GM23248 (cell line): ENCODE measurements around the gene PIF1. TPM values are rescaled to one million over a fixed set of nuclear protein-coding genes. Genes with fewer than 3 reads are reported as not detected.

Experiments
- DNase-seq: peaks from one replicate; pipeline ENCODE4 v3.0.0-alpha.2; 2015
- H2AFZ ChIP-seq: fragments of 200-600 bp; sonication (generic); 2 replicates; pipeline ENCODE4 v1.6.1; 2016; ENCODE audit warnings: antibody characterized with exemption
- H3F3A ChIP-seq: fragments of 200-600 bp; sonication (generic); 2 replicates; pipeline ENCODE4 v1.6.1; 2016; ENCODE audit warnings: mild to moderate bottlenecking, antibody characterized with exemption, mixed run types; ENCODE audit not compliant: insufficient read depth
- H3K27ac ChIP-seq: fragments of 200-600 bp; sonication (generic); 2 replicates; pipeline ENCODE4 v1.5.1; 2016; ENCODE audit warnings: mild to moderate bottlenecking
- H3K27me3 ChIP-seq: fragments of 200-600 bp; sonication (generic); replicated peaks from 2 replicates; pipeline ENCODE4 v1.6.1; 2016; ENCODE audit warnings: mild to moderate bottlenecking; ENCODE audit not compliant: insufficient read depth
- H3K36me3 ChIP-seq: fragments of 200-600 bp; sonication (generic); 2 replicates; pipeline ENCODE4 v1.6.1; 2016; ENCODE audit warnings: low read depth, mild to moderate bottlenecking
- H3K4me1 ChIP-seq: fragments of 200-600 bp; sonication (generic); 2 replicates; pipeline ENCODE4 v1.6.1; 2016; ENCODE audit warnings: mild to moderate bottlenecking; ENCODE audit not compliant: insufficient read depth
- H3K4me2 ChIP-seq: fragments of 200-600 bp; sonication (generic); one replicate; pipeline ENCODE4 v1.6.1; 2016; ENCODE audit warnings: mild to moderate bottlenecking; ENCODE audit not compliant: unreplicated experiment
- H3K4me3 ChIP-seq: fragments of 200-600 bp; sonication (generic); 2 replicates; pipeline ENCODE4 v1.5.1; 2016; ENCODE audit warnings: mild to moderate bottlenecking
- H3K79me2 ChIP-seq: fragments of 200-600 bp; sonication (generic); 2 replicates; pipeline ENCODE4 v1.6.1; 2016; ENCODE audit warnings: mild to moderate bottlenecking; ENCODE audit not compliant: insufficient read depth
- H3K9ac ChIP-seq: fragments of 200-600 bp; sonication (generic); 2 replicates; pipeline ENCODE4 v1.6.1; 2016; ENCODE audit warnings: mild to moderate bottlenecking
- H3K9me2 ChIP-seq: fragments of 200-600 bp; sonication (generic); 2 replicates; pipeline ENCODE4 v1.6.1; 2016; ENCODE audit warnings: mixed run types, mild to moderate bottlenecking, moderate library complexity; ENCODE audit not compliant: insufficient read depth
- H3K9me3 ChIP-seq: fragments of 200-600 bp; sonication (generic); one replicate; pipeline ENCODE4 v1.6.1; 2017; ENCODE audit warnings: low read depth
- H4K20me1 ChIP-seq: fragments of 200-600 bp; sonication (generic); 2 replicates; pipeline ENCODE4 v1.6.0; 2016; ENCODE audit not compliant: insufficient read depth
- EZH2 ChIP-seq: fragments of 200-600 bp; sonication (generic); IDR thresholded peaks from 2 replicates; pipeline ENCODE4 v1.6.1; 2018; ENCODE audit warnings: antibody characterized with exemption, mild to moderate bottlenecking; ENCODE audit not compliant: insufficient read depth, poor library complexity, severe bottlenecking
- EZH2phosphoT487 ChIP-seq: fragments of 200-600 bp; sonication (generic); IDR thresholded peaks from 2 replicates; pipeline ENCODE4 v1.6.1; 2018; ENCODE audit warnings: antibody characterized with exemption, moderate library complexity, mild to moderate bottlenecking, low read depth; ENCODE audit not compliant: insufficient read depth
- WGBS, 2 experiments: methylation state at CpG; one replicate each; pipeline ENCODE4 v1.1.6; 2015 to 2017; ENCODE audit warnings: low lambda C conversion rate in 2 of 2, low coverage in 1 of 2; ENCODE audit errors: missing lambda C conversion rate in 2 of 2; 5-methylcytosine and 5-hydroxymethylcytosine counted together
- in situ Hi-C: fragments of 300-500 bp; cut with MboI; formaldehyde crosslinking; loops from 2 replicates; pipeline ENCODE4 v1.15.0; 2020
- polyA plus RNA-seq: library from polyadenylated mRNA; unstranded; fragments of >200 nt; fragmentation: Nextera tagmentation; extraction: Ambion mirVana; gene quantifications from 2 replicates; pipeline ENCODE4 v1.2.1, GENCODE V29; 2016
- total RNA-seq: library from RNA; depleted of rRNA; stranded (reverse); fragments of >200 nt; shearing (Covaris generic); gene quantifications from 2 replicates; pipeline ENCODE4 v1.2.3, GENCODE V29; 2014

Gene PIF1
- total and polyA plus RNA-seq, 2 experiments from 2014 or later, result 7.0 to 9.7 TPM

DNA sequence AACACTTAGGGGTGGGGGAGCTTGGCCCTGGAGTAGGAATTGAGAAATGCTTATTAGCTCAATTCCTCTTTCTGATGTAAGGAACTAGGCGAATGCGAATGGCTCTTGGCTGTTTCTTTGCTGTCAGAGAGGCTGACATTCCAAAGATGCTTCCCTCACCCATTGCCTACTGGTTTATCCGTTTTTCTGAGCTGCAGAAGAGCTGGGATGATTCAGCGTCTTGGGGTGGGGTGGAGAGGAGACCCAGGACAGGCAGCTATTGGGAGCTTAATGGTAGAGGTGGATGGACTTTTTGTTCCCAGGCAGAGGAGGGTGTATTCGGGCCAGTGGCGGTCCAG, 26.0 kb upstream of the PIF1 start:
- Histone ChIP-seq H3K79me2 (peaks cover 89% of the 10 kb centered on the region), H3K9ac (peak overlapping the region; percentile 33), H3K4me1 (peaks cover 42% of the 10 kb centered on the region)

GRCh38 chr15:64850778-64851502, 25.5 kb upstream of the PIF1 start:
- H3K79me2 ChIP-seq, result peaks cover 89% of the 10 kb centered on the region
- H4K20me1 ChIP-seq, result no peaks in the 10 kb centered on the region
- peak overlapping the region; percentile 63 for H3K27ac ChIP-seq
- in situ Hi-C loops, result no loop called here
- peaks cover 37% of the 10 kb centered on the region for H3K4me1 ChIP-seq
- WGBS, 2 experiments, result 78 to 83% methylated on average over 4 of the region's 4 CpGs
- peak overlapping the region; percentile 33 for H3K9ac ChIP-seq
- peak overlapping the region; percentile 25 for H3K4me3 ChIP-seq
- H3K36me3 ChIP-seq, result peaks cover 12% of the 10 kb centered on the region; the same call in 1 of the 2 replicates
- peaks cover 26% of the 10 kb centered on the region for H3F3A ChIP-seq
- H3K9me3 ChIP-seq, result no peaks in the 10 kb centered on the region
- no peak for TF ChIP-seq EZH2
- H3K9me2 ChIP-seq, result no peaks in the 10 kb centered on the region
- H2AFZ ChIP-seq, result no peak overlapping the region
- no peak for DNase-seq
- H3K27me3 ChIP-seq, result no peaks in the 10 kb centered on the region
- H3K4me2 ChIP-seq, result peak overlapping the region; percentile 69

More for the DNA sequence above, 26.0 kb upstream of the PIF1 start:
- H3K4me2 ChIP-seq, result peak overlapping the region; percentile 69
- peak overlapping the region; percentile 53; the same call in 1 of the 2 replicates for H2AFZ ChIP-seq
- no peaks in the 10 kb centered on the region for H4K20me1 ChIP-seq
- no peaks in the 10 kb centered on the region for H3K27me3 ChIP-seq
- peak; percentile 90 for DNase-seq
- H3K36me3 ChIP-seq, result peaks cover 12% of the 10 kb centered on the region; the same call in 1 of the 2 replicates
- H3K9me2 ChIP-seq, result no peaks in the 10 kb centered on the region
- H3K9me3 ChIP-seq, result no peaks in the 10 kb centered on the region
- no peak for TF ChIP-seq EZH2
- TF ChIP-seq EZH2phosphoT487, result no peak
- H3K27ac ChIP-seq, result peak overlapping the region; percentile 63
- H3F3A ChIP-seq, result peaks cover 26% of the 10 kb centered on the region
- 2 to 7% methylated on average over 6 of the region's 6 CpGs for WGBS, 2 experiments
- in situ Hi-C loops, result no loop called here
- H3K4me3 ChIP-seq, result peak overlapping the region; percentile 25

GRCh38 chr15:64847876-64848716, 22.6 kb upstream of the PIF1 start:
- TF ChIP-seq EZH2, result no peak
- no peak for TF ChIP-seq EZH2phosphoT487
- DNase-seq, result no peak
- H3K79me2 ChIP-seq, result peaks cover 89% of the 10 kb centered on the region
- peaks cover 12% of the 10 kb centered on the region; the same call in 1 of the 2 replicates for H3K36me3 ChIP-seq
- H3K27me3 ChIP-seq, result no peaks in the 10 kb centered on the region
- in situ Hi-C loops, result no loop called here
- peaks cover 26% of the 10 kb centered on the region for H3F3A ChIP-seq
- H3K4me1 ChIP-seq, result peaks cover 46% of the 10 kb centered on the region
- H3K9me3 ChIP-seq, result no peaks in the 10 kb centered on the region
- no peak overlapping the region for H3K9ac ChIP-seq
- H3K4me2 ChIP-seq, result no peak overlapping the region
- H2AFZ ChIP-seq, result no peak overlapping the region
- no peaks in the 10 kb centered on the region for H3K9me2 ChIP-seq
- no peak overlapping the region for H3K27ac ChIP-seq
- no peak overlapping the region for H3K4me3 ChIP-seq
- no peaks in the 10 kb centered on the region for H4K20me1 ChIP-seq
- 88 to 92% methylated on average over 8 of the region's 8 CpGs for WGBS, 2 experiments

GRCh38 chr15:64847448-64847847, 22.0 kb upstream of the PIF1 start:
- Histone ChIP-seq H3K9me2 (no peaks in the 10 kb centered on the region), H3K27me3 (no peaks in the 10 kb centered on the region), H3F3A (peaks cover 29% of the 10 kb centered on the region), H3K4me3 (no peak overlapping the region), H3K9ac (no peak overlapping the region), H3K27ac (no peak overlapping the region), H3K36me3 (peaks cover 12% of the 10 kb centered on the region; the same call in 1 of the 2 replicates), H4K20me1 (no peaks in the 10 kb centered on the region), H3K9me3 (no peaks in the 10 kb centered on the region), H3K79me2 (peaks cover 89% of the 10 kb centered on the region), H2AFZ (no peak overlapping the region), H3K4me1 (peaks cover 46% of the 10 kb centered on the region), H3K4me2 (no peak overlapping the region)
- in situ Hi-C loops, result no loop called here
- TF ChIP-seq EZH2phosphoT487 (no peak), EZH2 (no peak)
- no peak for DNase-seq
- WGBS, 2 experiments, result 95 to 97% methylated on average over 3 of the region's 3 CpGs
